Measurements from ENCODE around the gene ZNF689.
A peak's percentile ranks its signal among the peaks of the same experiment; 100 is the strongest.

The ZNF689 gene

GRCh38 chr16:30571445-30572322, 38.5 kb downstream of the ZNF689 start, which contains the start of gene ZNF688:
TSS of gene ZNF688 (minus strand) at chr16:30571714. CDS start at chr16:30571629, 85 bp downstream.
- peak within 1 kb of the TSS; percentile 67 for H3K27ac ChIP-seq (ENCODE audit: low read depth, low read length, poor library complexity, severe bottlenecking)
- peaks cover 23% of the 10 kb centered on the region for H3K79me2 ChIP-seq (ENCODE audit: insufficient read depth, low read length)
- TF ChIP-seq CTCF (IDR thresholded peaks at IDR 0.05; ENCODE audit: low read length) (no peak), EZH2 (IDR thresholded peaks at IDR 0.05; ENCODE audit: borderline replicate concordance, low read length) (no peak)
- H3K4me2 ChIP-seq (ENCODE audit: low read length): peak within 1 kb of the TSS; percentile 86
- H3F3A ChIP-seq (ENCODE audit: insufficient read depth, low read length): no peaks in the 10 kb centered on the region
- no peak within 1 kb of the TSS for H2AFZ ChIP-seq (ENCODE audit: low read length)
- H3K9me2 ChIP-seq (ENCODE audit: low read depth, low read length): no peaks in the 10 kb centered on the region
- H3K9ac ChIP-seq (ENCODE audit: low read length): peak within 1 kb of the TSS; percentile 91
- H4K20me1 ChIP-seq (ENCODE audit: insufficient read depth, low read length): no peaks in the 10 kb centered on the region
- H3K4me3 ChIP-seq (ENCODE audit: low read depth, low read length, poor library complexity, severe bottlenecking): peak within 1 kb of the TSS; percentile 89
- peaks cover 46% of the 10 kb centered on the region for H3K4me1 ChIP-seq (ENCODE audit: insufficient read depth, low read length, severe bottlenecking)
- H3K27me3 ChIP-seq (ENCODE audit: insufficient read depth, low read length): no peaks in the 10 kb centered on the region
- no peaks in the 10 kb centered on the region for H3K36me3 ChIP-seq (ENCODE audit: insufficient read depth, low read length)
- no peaks in the 10 kb centered on the region for H3K9me3 ChIP-seq (ENCODE audit: low read length)

- Histone ChIP-seq H3K36me3 (ENCODE audit: insufficient read depth, low read length) (no peaks in the 10 kb centered on the region), H3K4me3 (ENCODE audit: low read depth, low read length, poor library complexity, severe bottlenecking) (peak overlapping the region; percentile 89), H3K4me2 (ENCODE audit: low read length) (peak overlapping the region; percentile 86), H3K9me3 (ENCODE audit: low read length) (no peaks in the 10 kb centered on the region), H2AFZ (ENCODE audit: low read length) (no peak overlapping the region), H3K4me1 (ENCODE audit: insufficient read depth, low read length, severe bottlenecking) (peaks cover 51% of the 10 kb centered on the region), H3F3A (ENCODE audit: insufficient read depth, low read length) (no peaks in the 10 kb centered on the region), H3K27me3 (ENCODE audit: insufficient read depth, low read length) (no peaks in the 10 kb centered on the region), H3K79me2 (ENCODE audit: insufficient read depth, low read length) (peaks cover 23% of the 10 kb centered on the region), H3K9ac (ENCODE audit: low read length) (peak overlapping the region; percentile 91), H4K20me1 (ENCODE audit: insufficient read depth, low read length) (no peaks in the 10 kb centered on the region), H3K9me2 (ENCODE audit: low read depth, low read length) (no peaks in the 10 kb centered on the region), H3K27ac (ENCODE audit: low read depth, low read length, poor library complexity, severe bottlenecking) (peak overlapping the region; percentile 67)
- TF ChIP-seq EZH2 (IDR thresholded peaks at IDR 0.05; ENCODE audit: borderline replicate concordance, low read length) (no peak), CTCF (IDR thresholded peaks at IDR 0.05; ENCODE audit: low read length) (no peak)
These were observed 39.3 kb downstream of the ZNF689 start for GRCh38 chr16:30570636-30571444.

GRCh38 chr16:30569746-30570635, 40.2 kb downstream of the ZNF689 start:
- no peaks in the 10 kb centered on the region for H3K9me2 ChIP-seq (ENCODE audit: low read depth, low read length)
- TF ChIP-seq CTCF (IDR thresholded peaks at IDR 0.05; ENCODE audit: low read length): no peak
- TF ChIP-seq EZH2 (IDR thresholded peaks at IDR 0.05; ENCODE audit: borderline replicate concordance, low read length): no peak
- H3K9ac ChIP-seq (ENCODE audit: low read length): no peak overlapping the region
- no peak overlapping the region for H3K4me3 ChIP-seq (ENCODE audit: low read depth, low read length, poor library complexity, severe bottlenecking)
- peaks cover 20% of the 10 kb centered on the region for H3K79me2 ChIP-seq (ENCODE audit: insufficient read depth, low read length)
- no peak overlapping the region for H3K27ac ChIP-seq (ENCODE audit: low read depth, low read length, poor library complexity, severe bottlenecking)
- no peaks in the 10 kb centered on the region for H3K36me3 ChIP-seq (ENCODE audit: insufficient read depth, low read length)
- no peak overlapping the region for H3K4me2 ChIP-seq (ENCODE audit: low read length)
- H3K4me1 ChIP-seq (ENCODE audit: insufficient read depth, low read length, severe bottlenecking): peaks cover 50% of the 10 kb centered on the region
- no peaks in the 10 kb centered on the region for H4K20me1 ChIP-seq (ENCODE audit: insufficient read depth, low read length)
- H3F3A ChIP-seq (ENCODE audit: insufficient read depth, low read length): no peaks in the 10 kb centered on the region
- H3K27me3 ChIP-seq (ENCODE audit: insufficient read depth, low read length): no peaks in the 10 kb centered on the region
- H2AFZ ChIP-seq (ENCODE audit: low read length): no peak overlapping the region
- no peaks in the 10 kb centered on the region for H3K9me3 ChIP-seq (ENCODE audit: low read length)
